Measurements from ENCODE around the gene RNF115. TPM values are rescaled to one million over a fixed set of nuclear protein-coding genes. Genes with fewer than 3 reads are reported as not detected.

RNF115 gene
- polyA plus RNA-seq, 1 of the 3 experiments (the other 2 are of a cell fraction): 4.8 TPM

DNA sequence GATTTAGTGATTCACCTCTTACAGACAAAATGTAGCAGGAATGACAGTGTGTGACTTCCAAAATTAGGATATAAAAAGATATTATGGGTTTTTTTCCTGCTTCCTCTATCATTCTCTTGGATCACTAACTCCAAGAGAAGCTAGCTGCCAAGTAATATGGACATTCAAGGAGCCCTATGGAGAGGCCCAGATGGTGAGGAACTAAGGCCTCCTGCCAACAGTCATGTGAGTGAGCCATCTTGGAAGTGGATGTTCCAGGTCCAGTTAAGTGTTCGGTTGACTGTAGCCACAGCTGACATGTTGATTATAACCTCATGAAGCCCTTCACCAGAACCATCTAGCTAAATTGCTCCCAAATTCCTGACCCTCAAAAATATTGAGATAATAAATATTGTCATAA is 65.8 kb downstream of the RNF115 start:
- Histone ChIP-seq H3K79me2 (ENCODE audit: insufficient read depth) (peaks cover 4% of the 10 kb centered on the region), H3K9me2 (no peaks in the 10 kb centered on the region), H3K4me1 (ENCODE audit: control insufficient read depth in 1 of 2, insufficient read depth in 2 of 2, low read depth in 1 of 2, low read length in 1 of 2) (no peaks in the 10 kb centered on the region; a peak in 1 of 4 replicates), H3F3A (replicated peaks; ENCODE audit: insufficient read depth) (peaks cover 6% of the 10 kb centered on the region), H3K27me3 (ENCODE audit: insufficient read depth) (no peaks in the 10 kb centered on the region), H3K27ac (ENCODE audit: low read depth in 2 of 2, low read length in 1 of 2) (no peak overlapping the region), H2AFZ (ENCODE audit: low read depth) (no peak overlapping the region), H3K9me3 (no peaks in the 10 kb centered on the region; the same call in 1 of the 2 replicates), H3K4me3 (ENCODE audit: low read depth in 2 of 2, low read length in 1 of 2) (no peak overlapping the region), H3K9ac (no peak overlapping the region), H4K20me1 (ENCODE audit: insufficient read depth) (no peaks in the 10 kb centered on the region), H3K4me2 (no peak overlapping the region), H3K36me3 (replicated peaks in 1 of 2; ENCODE audit: control insufficient read depth in 1 of 2, insufficient read depth in 2 of 2, low read length in 1 of 2) (peaks cover 27 to 47% of the 10 kb centered on the region in 2 experiments)
- ChIA-PET CTCF (interaction anchor here (1.0 kb wide), 1 partner anchor 37 kb away, joined by 4 read pairs; no protein-coding TSS in a partner anchor), POLR2A (no interaction called here)
- TF ChIP-seq RAD21 (IDR thresholded peaks at IDR 0.05; ENCODE audit: low read length) (no peak), CTCF (IDR thresholded peaks at IDR 0.05) (no peak)
- no peak for DNase-seq
- 60% methylated on average over 1 of the region's 1 CpG for WGBS (ENCODE audit: low lambda C conversion rate)

- ChIA-PET POLR2A (no interaction called here), CTCF (no interaction called here)
- Histone ChIP-seq H3K9me3 (no peaks in the 10 kb centered on the region; the same call in 1 of the 2 replicates), H3K27me3 (ENCODE audit: insufficient read depth) (no peaks in the 10 kb centered on the region), H3K79me2 (ENCODE audit: insufficient read depth) (peaks cover 4% of the 10 kb centered on the region; the same call in 1 of the 2 replicates), H3K27ac (ENCODE audit: low read depth in 2 of 2, low read length in 1 of 2) (no peak overlapping the region), H4K20me1 (ENCODE audit: insufficient read depth) (no peaks in the 10 kb centered on the region), H3K36me3 (replicated peaks in 1 of 2; ENCODE audit: control insufficient read depth in 1 of 2, insufficient read depth in 2 of 2, low read length in 1 of 2) (peaks cover 24 to 41% of the 10 kb centered on the region in 2 experiments), H3K9ac (no peak overlapping the region), H3F3A (replicated peaks; ENCODE audit: insufficient read depth) (peaks cover 13% of the 10 kb centered on the region), H3K4me3 (ENCODE audit: low read depth in 2 of 2, low read length in 1 of 2) (no peak overlapping the region), H2AFZ (ENCODE audit: low read depth) (no peak overlapping the region), H3K9me2 (no peaks in the 10 kb centered on the region), H3K4me1 (ENCODE audit: control insufficient read depth in 1 of 2, insufficient read depth in 2 of 2, low read depth in 1 of 2, low read length in 1 of 2) (peaks cover 0 to 6% of the 10 kb centered on the region in 2 experiments; a peak in 2 of 4 replicates), H3K4me2 (no peak overlapping the region)
- 93% methylated on average over 2 of the region's 2 CpGs for WGBS (ENCODE audit: low lambda C conversion rate)
- DNase-seq: no peak
- TF ChIP-seq, protein P1, sequence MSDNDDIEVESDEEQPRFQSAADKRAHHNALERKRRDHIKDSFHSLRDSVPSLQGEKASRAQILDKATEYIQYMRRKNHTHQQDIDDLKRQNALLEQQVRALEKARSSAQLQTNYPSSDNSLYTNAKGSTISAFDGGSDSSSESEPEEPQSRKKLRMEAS (IDR thresholded peaks at IDR 0.05; ENCODE audit: low read depth): no peak
- TF ChIP-seq TEAD4 (IDR thresholded peaks at IDR 0.05; ENCODE audit: borderline replicate concordance, insufficient read depth): no peak
Observed at GRCh38 chr1:145757420-145757819, 66.5 kb downstream of the RNF115 start.

GRCh38 chr1:145751491-145752037 is 72.3 kb downstream of the RNF115 start:
- Histone ChIP-seq H3K9me2 (no peaks in the 10 kb centered on the region), H3K79me2 (ENCODE audit: insufficient read depth) (no peaks in the 10 kb centered on the region), H3K4me2 (peak overlapping the region; percentile 76), H3F3A (replicated peaks; ENCODE audit: insufficient read depth) (peaks cover 32% of the 10 kb centered on the region), H3K9me3 (no peaks in the 10 kb centered on the region), H3K27ac (ENCODE audit: low read depth in 2 of 2, low read length in 1 of 2) (peak overlapping the region; percentile 92 to 96), H3K9ac (peak overlapping the region; percentile 53; the same call in 1 of the 2 replicates), H3K27me3 (ENCODE audit: insufficient read depth) (no peaks in the 10 kb centered on the region), H3K4me1 (ENCODE audit: control insufficient read depth in 1 of 2, insufficient read depth in 2 of 2, low read depth in 1 of 2, low read length in 1 of 2) (peaks cover 10 to 31% of the 10 kb centered on the region in 2 experiments), H2AFZ (ENCODE audit: low read depth) (no peak overlapping the region), H3K4me3 (ENCODE audit: low read depth in 2 of 2, low read length in 1 of 2) (peak overlapping the region; percentile 15 to 36; a peak in 2 of 4 replicates), H3K36me3 (replicated peaks in 1 of 2; ENCODE audit: control insufficient read depth in 1 of 2, insufficient read depth in 2 of 2, low read length in 1 of 2) (peaks cover 25 to 40% of the 10 kb centered on the region in 2 experiments), H4K20me1 (ENCODE audit: insufficient read depth) (no peaks in the 10 kb centered on the region)
- ChIA-PET POLR2A (no interaction called here), CTCF (interaction anchor here (0.7 to 1.7 kb wide), 4 partner anchors 8 to 31 kb away, joined by 3 to 8 read pairs (median 3); no protein-coding TSS in a partner anchor)
- WGBS (ENCODE audit: low lambda C conversion rate): 21% methylated on average over 5 of the region's 5 CpGs
- no peak for DNase-seq
- TF ChIP-seq RFX5 (IDR thresholded peaks at IDR 0.05; ENCODE audit: low read length) (no peak), USF2 (IDR thresholded peaks at IDR 0.05; ENCODE audit: borderline replicate concordance, low read depth, low read length) (no peak), RCOR1 (IDR thresholded peaks at IDR 0.05; ENCODE audit: low read length) (no peak), NRF1 (IDR thresholded peaks at IDR 0.05; ENCODE audit: low read depth, low read length) (no peak), CTCF (IDR thresholded peaks at IDR 0.05) (no peak), POLR2AphosphoS5 (IDR thresholded peaks at IDR 0.05; ENCODE audit: low read depth, low read length) (peak; percentile 86), TCF12 (IDR thresholded peaks at IDR 0.05) (peak; percentile 98), SMC3 (IDR thresholded peaks at IDR 0.05; ENCODE audit: low read depth, low read length) (no peak), MXI1 (IDR thresholded peaks at IDR 0.05; ENCODE audit: low read depth, low read length) (no peak; the same call in 1 of the 2 replicates), IRF3 (IDR thresholded peaks at IDR 0.05; ENCODE audit: low read depth, low read length) (no peak), GATA2 (CRISPR knock-in tag; IDR thresholded peaks at IDR 0.05) (no peak)
